ENCODE measurements around the gene NLRP5.

The NLRP5 gene

DNA sequence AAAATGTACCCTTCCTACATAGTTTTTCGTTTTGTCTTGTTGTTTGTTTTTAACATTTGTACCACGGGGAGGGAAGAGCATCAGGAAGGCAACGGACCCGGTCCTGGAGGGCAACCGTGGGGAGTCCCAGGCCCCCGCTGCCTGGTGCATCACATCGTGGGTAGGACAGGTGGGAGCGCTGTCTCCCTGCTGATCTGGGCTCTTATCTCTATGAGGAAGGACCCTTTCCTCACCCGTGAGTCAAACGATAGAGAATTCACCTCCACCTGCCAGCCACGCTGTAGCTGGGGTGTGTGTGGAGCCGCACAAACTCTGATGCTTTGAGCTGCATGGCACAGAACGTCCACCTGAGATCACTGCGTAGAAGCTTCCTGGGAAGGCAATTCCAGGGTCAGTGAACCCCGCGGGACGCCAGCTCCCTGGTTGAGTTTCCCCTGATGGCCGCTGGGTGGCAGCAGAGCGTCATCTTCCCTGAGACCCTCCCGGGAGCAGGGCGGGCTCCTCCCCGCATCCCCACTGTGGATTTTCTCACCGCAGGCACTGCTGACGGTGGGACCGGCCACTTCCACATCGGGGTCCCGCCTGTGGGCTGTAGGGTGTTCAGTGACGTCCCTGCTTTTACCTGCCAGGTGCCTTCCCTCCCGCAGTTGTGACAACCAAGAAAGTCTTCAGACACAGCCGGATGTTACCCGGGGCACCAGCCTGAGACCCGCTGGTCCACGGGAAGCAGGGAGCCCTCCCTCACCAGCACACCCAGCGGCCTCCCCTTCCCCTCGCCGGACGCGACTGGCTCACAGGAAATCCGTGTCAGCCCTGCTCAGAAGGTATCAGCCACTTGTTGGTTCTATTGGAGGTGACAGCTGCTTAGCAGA is 79.8 kb downstream of the NLRP5 start:
- CTCF ChIA-PET: interaction anchor here (0.6 to 1.8 kb wide), 9 partner anchors 10 to 267 kb away, joined by 3 to 7 read pairs (median 3); no protein-coding TSS in a partner anchor

DNA sequence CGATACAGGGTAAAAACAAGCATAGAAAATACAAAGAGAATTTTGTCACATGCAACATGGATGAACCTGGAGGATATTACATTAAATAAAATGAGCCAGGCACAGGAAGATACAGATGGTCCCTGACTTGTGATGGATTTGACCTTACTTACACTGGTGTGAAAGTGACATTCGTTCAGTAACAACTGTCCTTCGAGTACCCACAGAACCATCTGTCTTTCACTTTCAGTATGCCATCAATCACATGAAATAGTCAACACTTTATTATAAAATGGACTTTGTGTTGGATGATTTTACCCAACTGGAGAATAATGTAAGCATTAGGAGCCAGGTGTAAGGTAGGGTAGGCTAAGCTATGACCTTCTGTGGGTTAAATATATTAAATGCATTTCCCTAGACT is 83.1 kb downstream of the NLRP5 start:
- DNase-seq (ENCODE audit: extremely low spot score): no peak
- ChIA-PET CTCF (no interaction called here), POLR2A (no interaction called here)
- TF ChIP-seq FOXA1 (IDR thresholded peaks at IDR 0.05) (no peak), NFRKB (IDR thresholded peaks at IDR 0.05) (no peak), ELF4 (IDR thresholded peaks at IDR 0.05) (no peak), SP1 (IDR thresholded peaks at IDR 0.05) (no peak), ARNT (IDR thresholded peaks at IDR 0.05) (no peak), FOXM1 (IDR thresholded peaks at IDR 0.05; ENCODE audit: borderline replicate concordance) (no peak), SUZ12 (IDR thresholded peaks at IDR 0.05) (no peak), ZNF384 (IDR thresholded peaks at IDR 0.05) (no peak)

More for the DNA sequence above, 79.8 kb downstream of the NLRP5 start:
- POLR2A ChIA-PET: no interaction called here
- TF ChIP-seq NFRKB (IDR thresholded peaks at IDR 0.05) (no peak), FOXK2 (IDR thresholded peaks at IDR 0.05) (no peak), CTBP1 (IDR thresholded peaks at IDR 0.05; ENCODE audit: borderline replicate concordance) (no peak), FOXM1 (IDR thresholded peaks at IDR 0.05; ENCODE audit: borderline replicate concordance) (no peak), L3MBTL2 (conservative IDR thresholded peaks at IDR 0.05) (no peak), ARNT (IDR thresholded peaks at IDR 0.05) (no peak), LEF1 (IDR thresholded peaks at IDR 0.05; ENCODE audit: borderline replicate concordance) (no peak), ELF4 (IDR thresholded peaks at IDR 0.05) (no peak), HDGF (IDR thresholded peaks at IDR 0.05; ENCODE audit: borderline replicate concordance) (no peak), BHLHE40 (IDR thresholded peaks at IDR 0.05; ENCODE audit: borderline replicate concordance) (no peak), ZNF384 (IDR thresholded peaks at IDR 0.05) (no peak), SP1 (IDR thresholded peaks at IDR 0.05) (no peak), FOXA1 (IDR thresholded peaks at IDR 0.05) (no peak), TARDBP (IDR thresholded peaks at IDR 0.05) (no peak), SUZ12 (IDR thresholded peaks at IDR 0.05) (no peak)
- TF ChIP-seq, protein P1, sequence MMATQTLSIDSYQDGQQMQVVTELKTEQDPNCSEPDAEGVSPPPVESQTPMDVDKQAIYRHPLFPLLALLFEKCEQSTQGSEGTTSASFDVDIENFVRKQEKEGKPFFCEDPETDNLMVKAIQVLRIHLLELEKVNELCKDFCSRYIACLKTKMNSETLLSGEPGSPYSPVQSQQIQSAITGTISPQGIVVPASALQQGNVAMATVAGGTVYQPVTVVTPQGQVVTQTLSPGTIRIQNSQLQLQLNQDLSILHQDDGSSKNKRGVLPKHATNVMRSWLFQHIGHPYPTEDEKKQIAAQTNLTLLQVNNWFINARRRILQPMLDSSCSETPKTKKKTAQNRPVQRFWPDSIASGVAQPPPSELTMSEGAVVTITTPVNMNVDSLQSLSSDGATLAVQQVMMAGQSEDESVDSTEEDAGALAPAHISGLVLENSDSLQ (IDR thresholded peaks at IDR 0.05): no peak
- peak; percentile 86 for DNase-seq (ENCODE audit: extremely low spot score)

DNA sequence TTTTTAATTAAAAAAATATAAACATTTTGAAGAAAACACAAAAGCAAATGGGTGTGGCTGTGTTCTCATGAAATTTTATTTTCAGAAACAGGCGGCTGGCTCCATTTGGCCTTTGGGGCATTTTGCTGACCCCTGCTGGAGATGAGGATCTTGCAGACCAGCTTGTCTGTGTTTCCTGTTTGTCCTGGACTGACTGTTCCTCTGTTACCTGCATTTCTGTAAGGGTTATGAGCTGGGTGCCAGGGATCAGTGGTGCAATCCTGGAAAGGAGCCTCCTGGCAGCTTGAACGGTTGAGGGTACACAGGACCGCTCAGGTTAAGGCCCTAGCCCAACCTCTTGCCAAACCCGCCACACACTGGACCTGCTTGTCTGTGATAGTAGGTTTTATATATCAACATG is 84.6 kb downstream of the NLRP5 start:
- peak; percentile 26 for DNase-seq (ENCODE audit: extremely low spot score)
- TF ChIP-seq FOXM1 (IDR thresholded peaks at IDR 0.05; ENCODE audit: borderline replicate concordance) (no peak), L3MBTL2 (conservative IDR thresholded peaks at IDR 0.05) (no peak), SP1 (IDR thresholded peaks at IDR 0.05) (no peak), FOXK2 (IDR thresholded peaks at IDR 0.05) (no peak), SUZ12 (IDR thresholded peaks at IDR 0.05) (no peak), TARDBP (IDR thresholded peaks at IDR 0.05) (no peak), ARNT (IDR thresholded peaks at IDR 0.05) (no peak), BHLHE40 (IDR thresholded peaks at IDR 0.05; ENCODE audit: borderline replicate concordance) (no peak), HDGF (IDR thresholded peaks at IDR 0.05; ENCODE audit: borderline replicate concordance) (no peak), ELF4 (IDR thresholded peaks at IDR 0.05) (no peak), LEF1 (IDR thresholded peaks at IDR 0.05; ENCODE audit: borderline replicate concordance) (no peak), FOXA1 (IDR thresholded peaks at IDR 0.05) (no peak), CTBP1 (IDR thresholded peaks at IDR 0.05; ENCODE audit: borderline replicate concordance) (no peak), NFRKB (IDR thresholded peaks at IDR 0.05) (no peak)
- TF ChIP-seq, protein P1 (IDR thresholded peaks at IDR 0.05): no peak
- ChIA-PET CTCF (no interaction called here), POLR2A (no interaction called here)

DNA sequence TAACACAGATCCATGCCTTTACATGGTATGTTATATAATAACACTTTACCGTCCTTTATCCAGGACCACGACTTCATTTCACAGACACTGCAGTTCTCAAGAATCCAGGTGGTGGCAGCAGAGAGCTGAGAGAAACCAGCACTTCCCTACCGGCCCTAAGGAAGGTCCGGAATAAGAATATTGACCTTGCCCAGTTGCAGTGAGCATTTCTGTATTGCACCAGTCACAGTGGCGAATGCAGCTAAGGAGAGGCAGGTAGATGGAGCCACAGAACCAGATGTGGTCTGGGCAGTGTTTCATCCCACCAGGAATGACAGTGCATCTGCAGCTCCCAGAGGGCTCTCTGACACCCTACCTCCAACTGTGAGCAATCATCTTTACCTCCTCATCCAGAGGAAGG is 89.9 kb downstream of the NLRP5 start:
- TF ChIP-seq ZNF384 (IDR thresholded peaks at IDR 0.05): no peak
- no peak for TF ChIP-seq ELF4 (IDR thresholded peaks at IDR 0.05)
- TF ChIP-seq L3MBTL2 (conservative IDR thresholded peaks at IDR 0.05): no peak
- no peak for TF ChIP-seq FOXA1 (IDR thresholded peaks at IDR 0.05)
- no peak for TF ChIP-seq FOXK2 (IDR thresholded peaks at IDR 0.05)
- TF ChIP-seq BHLHE40 (IDR thresholded peaks at IDR 0.05; ENCODE audit: borderline replicate concordance): no peak
- TF ChIP-seq, protein P1 (IDR thresholded peaks at IDR 0.05): no peak
- TF ChIP-seq FOXM1 (IDR thresholded peaks at IDR 0.05; ENCODE audit: borderline replicate concordance): no peak
- TF ChIP-seq CTBP1 (IDR thresholded peaks at IDR 0.05; ENCODE audit: borderline replicate concordance): no peak
- no peak for TF ChIP-seq LEF1 (IDR thresholded peaks at IDR 0.05; ENCODE audit: borderline replicate concordance)
- TF ChIP-seq HDGF (IDR thresholded peaks at IDR 0.05; ENCODE audit: borderline replicate concordance): no peak
- TF ChIP-seq SUZ12 (IDR thresholded peaks at IDR 0.05): no peak
- no peak for TF ChIP-seq NFRKB (IDR thresholded peaks at IDR 0.05)
- no peak for TF ChIP-seq SP1 (IDR thresholded peaks at IDR 0.05)
- no peak for TF ChIP-seq TARDBP (IDR thresholded peaks at IDR 0.05)
- no peak for TF ChIP-seq ARNT (IDR thresholded peaks at IDR 0.05)
- POLR2A ChIA-PET: no interaction called here
- CTCF ChIA-PET: interaction anchor here (0.7 to 1.1 kb wide), 3 partner anchors 9 to 100 kb away, joined by 3 to 5 read pairs (median 4); partner anchors contain the start of gene GALP

DNA sequence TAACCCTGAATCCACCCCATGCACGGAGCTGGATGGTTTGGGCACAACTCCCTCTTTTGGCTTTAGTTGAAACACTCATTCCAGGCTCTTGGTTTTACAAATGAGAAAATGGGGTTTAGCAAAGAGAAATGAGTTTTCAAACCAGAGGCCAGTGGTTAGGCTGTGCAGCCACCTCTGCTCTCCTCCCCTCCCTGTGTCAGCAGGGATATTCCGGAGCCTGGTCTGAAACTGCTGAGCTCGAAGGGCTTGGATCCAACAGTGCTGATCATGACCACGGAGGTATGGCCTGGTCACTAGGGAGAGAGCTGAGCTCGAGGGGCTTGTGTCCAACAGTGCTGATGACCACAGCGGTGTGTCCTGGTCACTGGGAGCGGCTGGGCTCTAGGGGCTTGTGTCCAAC is 93.0 kb downstream of the NLRP5 start:
- no peak for DNase-seq (ENCODE audit: extremely low spot score)
- ChIA-PET POLR2A (no interaction called here), CTCF (interaction anchor here (0.5 to 0.6 kb wide), 2 partner anchors 253 to 270 kb away, joined by 4 to 5 read pairs; no protein-coding TSS in a partner anchor)
- TF ChIP-seq SP1 (IDR thresholded peaks at IDR 0.05): no peak
- TF ChIP-seq HDGF (IDR thresholded peaks at IDR 0.05; ENCODE audit: borderline replicate concordance): no peak
- no peak for TF ChIP-seq ARNT (IDR thresholded peaks at IDR 0.05)
- TF ChIP-seq FOXA1 (IDR thresholded peaks at IDR 0.05): no peak

More for the DNA sequence above, 89.9 kb downstream of the NLRP5 start:
- DNase-seq (ENCODE audit: extremely low spot score): peak; percentile 56

Data from HEK293T (cell line).